ENCODE data around the gene COL11A1.
"Not testable (repeated sequence)": the region's sequence is repeated elsewhere in the genome, so short reads cannot be mapped to it uniquely, and the experiment has no call there.

Gene COL11A1

GRCh38 chr1:102837551-102837950, 270.8 kb downstream of the COL11A1 start:
- no peak for DNase-seq

- no peak for DNase-seq
Measured at GRCh38 chr1:102836991-102837390, 271.3 kb downstream of the COL11A1 start.

- DNase-seq = no peak
Measured at GRCh38 chr1:102834688-102835320, 273.5 kb downstream of the COL11A1 start.

- no peak for DNase-seq
Measured at GRCh38 chr1:102833151-102833550, 275.2 kb downstream of the COL11A1 start.

- DNase-seq = not testable (repeated sequence)
Measured at GRCh38 chr1:102826706-102827105, 281.6 kb downstream of the COL11A1 start.

Data from nucleus accumbens (tissue), 56 donors.